Upper lobe of right lung (tissue), 1 donor: ENCODE measurements around the gene SLC9A8. TPM values are rescaled to one million over a fixed set of nuclear protein-coding genes. Genes with fewer than 3 reads are reported as not detected.
A peak's percentile ranks its signal among the peaks of the same experiment; 100 is the strongest.

Experiments used
- ATAC-seq: fragments of 200-7000 bp; cut with Tn5 transposase; one replicate; pipeline ENCODE4 v1.9.1; 2020; ENCODE audit warnings: mild to moderate bottlenecking, moderate library complexity
- DNase-seq: peaks from one replicate; pipeline ENCODE4 v3.0.0-alpha.2; 2020
- H3K27ac ChIP-seq: fragments of 200-600 bp; one replicate; pipeline ENCODE4 v1.8.0; 2022
- H3K27me3 ChIP-seq: fragments of 200-600 bp; one replicate; pipeline ENCODE4 v1.8.0; 2022; ENCODE audit warnings: mild to moderate bottlenecking
- H3K36me3 ChIP-seq: fragments of 200-600 bp; one replicate; pipeline ENCODE4 v1.8.0; 2022
- H3K4me1 ChIP-seq: fragments of 200-600 bp; one replicate; pipeline ENCODE4 v1.8.0; 2022
- H3K4me3 ChIP-seq: fragments of 200-600 bp; one replicate; pipeline ENCODE4 v1.8.0; 2022; ENCODE audit warnings: mild to moderate bottlenecking
- H3K9me3 ChIP-seq: fragments of 200-600 bp; one replicate; pipeline ENCODE4 v1.8.0; 2022
- CTCF ChIP-seq: fragments of 200-600 bp; IDR thresholded peaks from one replicate; pipeline ENCODE4 v1.8.0; 2022; ENCODE audit warnings: antibody characterized with exemption
- intact Hi-C: fragments of 100-400 bp; cut with DNase I; formaldehyde crosslinking; loops from one replicate; pipeline ENCODE4 v1.11.0; 2022
- total RNA-seq: library from RNA; stranded (reverse); fragmentation: NEBNext Ultra II Directional; extraction: Animal tissue kit (Norgen Biotek cat#: 25700); gene quantifications from one replicate; pipeline ENCODE4 v1.2.1, GENCODE V29; 2021
- donor health status: DM: no; HTN: yes; CAD: no; lungs with severe emphysema.

The SLC9A8 gene
- total RNA-seq, 1 donor from 2014 or later, result 15.0 TPM

GRCh38 chr20:49823152-49823847 is 10.7 kb downstream of the SLC9A8 start:
- no peak for TF ChIP-seq CTCF
- intact Hi-C loops, result no loop called here
- Histone ChIP-seq H3K9me3 (no peaks in the 10 kb centered on the region), H3K27me3 (no peaks in the 10 kb centered on the region), H3K4me1 (peaks cover 18% of the 10 kb centered on the region), H3K4me3 (no peak overlapping the region), H3K27ac (no peak overlapping the region), H3K36me3 (peaks cover 38% of the 10 kb centered on the region)
- no peak for DNase-seq
- no peak for ATAC-seq

DNA sequence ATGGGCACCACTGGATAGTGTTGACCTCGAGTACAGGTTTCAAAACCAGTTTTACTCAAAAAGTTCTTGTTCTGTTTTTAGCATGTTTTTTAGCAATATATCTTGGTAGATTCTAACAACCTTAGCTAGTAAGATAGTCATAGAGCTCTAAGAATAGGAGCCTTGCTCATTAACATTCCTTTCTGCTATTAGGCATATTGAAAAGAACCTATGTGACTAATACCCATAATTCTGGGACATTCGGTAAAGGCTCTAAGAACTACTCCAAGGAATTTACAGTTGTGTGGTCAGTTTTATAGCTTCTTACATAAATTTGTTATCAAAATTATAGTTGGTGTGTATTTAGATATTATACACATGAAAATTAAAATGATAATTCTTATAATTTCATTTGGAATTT is 11.6 kb downstream of the SLC9A8 start:
- Histone ChIP-seq H3K36me3 (peaks cover 36% of the 10 kb centered on the region), H3K27ac (no peak overlapping the region), H3K9me3 (no peaks in the 10 kb centered on the region), H3K4me1 (peaks cover 18% of the 10 kb centered on the region), H3K4me3 (no peak overlapping the region), H3K27me3 (no peaks in the 10 kb centered on the region)
- intact Hi-C loops, result no loop called here
- no peak for DNase-seq
- no peak for ATAC-seq
- no peak for TF ChIP-seq CTCF

GRCh38 chr20:49825521-49826033 is 12.9 kb downstream of the SLC9A8 start:
- DNase-seq (peak; percentile 83), ATAC-seq (peak; percentile 92)
- Histone ChIP-seq H3K27ac (peak overlapping the region; percentile 20), H3K4me1 (peaks cover 18% of the 10 kb centered on the region), H3K9me3 (no peaks in the 10 kb centered on the region), H3K36me3 (peaks cover 33% of the 10 kb centered on the region), H3K27me3 (no peaks in the 10 kb centered on the region), H3K4me3 (no peak overlapping the region)
- TF ChIP-seq CTCF, result no peak
- intact Hi-C loops, result no loop called here

- Histone ChIP-seq H3K9me3 (no peaks in the 10 kb centered on the region), H3K4me3 (no peak overlapping the region), H3K4me1 (peaks cover 15% of the 10 kb centered on the region), H3K27ac (no peak overlapping the region), H3K36me3 (peaks cover 32% of the 10 kb centered on the region), H3K27me3 (no peaks in the 10 kb centered on the region)
- intact Hi-C loops, result no loop called here
- DNase-seq (no peak), ATAC-seq (no peak)
- no peak for TF ChIP-seq CTCF
Measured at GRCh38 chr20:49831022-49831769, 18.6 kb downstream of the SLC9A8 start.

GRCh38 chr20:49831770-49832631 is 19.4 kb downstream of the SLC9A8 start:
- ATAC-seq (peak; percentile 24), DNase-seq (no peak)
- H3K9me3 ChIP-seq, result no peaks in the 10 kb centered on the region
- peak overlapping the region; percentile 39 for H3K27ac ChIP-seq
- no peaks in the 10 kb centered on the region for H3K27me3 ChIP-seq
- H3K4me3 ChIP-seq, result no peak overlapping the region
- peaks cover 28% of the 10 kb centered on the region for H3K36me3 ChIP-seq
- TF ChIP-seq CTCF, result no peak
- intact Hi-C loops, result no loop called here
- H3K4me1 ChIP-seq, result peaks cover 15% of the 10 kb centered on the region
